B cell (primary cell): ENCODE measurements around the gene LBR. TPM values are rescaled to one million over a fixed set of nuclear protein-coding genes. Genes with fewer than 3 reads are reported as not detected.
A peak's percentile ranks its signal among the peaks of the same experiment; 100 is the strongest.

ENCODE experiments used
- ATAC-seq: fragments of 200-7000 bp; cut with Tn5 transposase; one replicate; pipeline ENCODE4 v1.10.0; 2021; ENCODE audit warnings: low read depth, mild to moderate bottlenecking, moderate number of reproducible peaks, moderate library complexity
- CTCF ChIA-PET: fragments of 350-600 bp; sonication (Branson Sonifier 250); formaldehyde crosslinking; loops from one replicate; lab custom pipeline; 2021; ENCODE audit warnings: antibody characterized with exemption, inconsistent platforms; lab: Charles Lee
- POLR2A ChIA-PET: fragments of 350-600 bp; sonication (Branson Sonifier 250); formaldehyde crosslinking; loops from one replicate; lab custom pipeline; 2021; ENCODE audit warnings: antibody characterized with exemption; lab: Charles Lee
- DNase-seq: peaks from one replicate; pipeline ENCODE4 v3.0.0; 2013
- H2AFZ ChIP-seq: 2 replicates; pipeline ENCODE4 v1.6.1; 2012; ENCODE audit warnings: mild to moderate bottlenecking, low read depth, low read length; ENCODE audit not compliant: insufficient read depth, poor library complexity, severe bottlenecking
- H3K27ac ChIP-seq, 2 donors: 1 replicate in 1 of 2; 2 replicates in 1 of 2; pipeline ENCODE4 v1.5.1; 2012 to 2013; ENCODE audit warnings: low read length in 2 of 2, mild to moderate bottlenecking in 2 of 2, moderate library complexity in 1 of 2
- H3K27me3 ChIP-seq, 4 experiments: fragments of 200-600 bp in 1 of 4; sonication (generic) in 1 of 4; replicated peaks in 1 of 4; 1 replicate in 2 of 4; 2 replicates in 2 of 4; pipeline versions ENCODE4 v1.6.1 to v1.7.0; 2013 to 2016; ENCODE audit warnings: low read length in 3 of 4, mild to moderate bottlenecking in 2 of 4, mixed read lengths in 1 of 4, moderate library complexity in 1 of 4; ENCODE audit not compliant: insufficient read depth in 4 of 4, control insufficient read depth in 3 of 4; ENCODE audit errors: control extremely low read depth in 1 of 4
- H3K36me3 ChIP-seq, 2 experiments: replicated peaks in 1 of 2; 1 replicate in 1 of 2; 2 replicates in 1 of 2; pipeline versions ENCODE4 v1.6.1 to v1.7.1; 2013; ENCODE audit warnings: low read length in 1 of 2; ENCODE audit not compliant: insufficient read depth in 2 of 2, control insufficient read depth in 1 of 2; ENCODE audit errors: control extremely low read depth in 1 of 2, extremely low read depth in 1 of 2
- H3K4me1 ChIP-seq, 2 donors: fragments of 200-600 bp in 1 of 2; sonication (generic) in 1 of 2; 1 replicate in 1 of 2; 2 replicates in 1 of 2; pipeline versions ENCODE4 v1.5.1 to v1.6.1; 2013 to 2017; ENCODE audit warnings: low read length in 2 of 2; ENCODE audit not compliant: control insufficient read depth in 2 of 2, insufficient read depth in 2 of 2
- H3K4me2 ChIP-seq: replicated peaks from 2 replicates; pipeline ENCODE3; 2012; ENCODE audit warnings: mild to moderate bottlenecking, low read depth, low read length; ENCODE audit not compliant: poor library complexity, severe bottlenecking
- H3K4me3 ChIP-seq, 5 experiments: fragments of 200-600 bp in 1 of 5; sonication (generic) in 1 of 5; 1 replicate in 3 of 5; 2 replicates in 2 of 5; pipeline versions ENCODE4 v1.5.1 to v1.7.0; 2011 to 2016; ENCODE audit warnings: low read length in 4 of 5, mild to moderate bottlenecking in 4 of 5, low read depth in 2 of 5, control low read depth in 1 of 5, moderate library complexity in 1 of 5; ENCODE audit not compliant: insufficient read depth in 1 of 5; ENCODE audit errors: control extremely low read depth in 1 of 5, extremely low read depth in 1 of 5
- H3K79me2 ChIP-seq: fragments of 200-600 bp; sonication (generic); one replicate; pipeline ENCODE4 v1.6.0; 2016; ENCODE audit warnings: low read length; ENCODE audit not compliant: control insufficient read depth, insufficient read depth
- H3K9ac ChIP-seq: fragments of 200-600 bp; sonication (generic); 2 replicates; pipeline ENCODE4 v1.6.1; 2017; ENCODE audit warnings: mild to moderate bottlenecking, low read length, moderate library complexity
- H3K9me3 ChIP-seq, 3 donors: one replicate each; pipeline versions ENCODE4 v1.6.1 to v1.7.1; 2013; ENCODE audit warnings: low read length in 2 of 3; ENCODE audit not compliant: control insufficient read depth in 2 of 3, insufficient read depth in 1 of 3; ENCODE audit errors: control extremely low read depth in 1 of 3
- H4K20me1 ChIP-seq: 2 replicates; pipeline ENCODE4 v1.6.0; 2012; ENCODE audit warnings: mild to moderate bottlenecking, low read length; ENCODE audit not compliant: insufficient read depth, control insufficient read depth, poor library complexity, severe bottlenecking
- H3K27ac Mint-ChIP-seq: one replicate; pipeline ENCODE4 v1.8.0; 2021; ENCODE audit warnings: mixed read lengths
- H3K27me3 Mint-ChIP-seq: one replicate; pipeline ENCODE4 v1.8.0; 2021; ENCODE audit warnings: mixed read lengths
- H3K4me1 Mint-ChIP-seq: one replicate; pipeline ENCODE4 v1.8.0; 2021; ENCODE audit warnings: mixed read lengths
- H3K4me3 Mint-ChIP-seq: one replicate; pipeline ENCODE4 v1.8.0; 2021; ENCODE audit warnings: mixed read lengths
- H3K9me3 Mint-ChIP-seq: one replicate; pipeline ENCODE4 v1.8.0; 2022; ENCODE audit warnings: mixed read lengths; ENCODE audit not compliant: insufficient read depth
- EZH2 ChIP-seq: IDR thresholded peaks from 2 replicates; pipeline ENCODE4 v1.6.1; 2012; ENCODE audit warnings: borderline replicate concordance, low read depth, mild to moderate bottlenecking, moderate library complexity, low read length; ENCODE audit not compliant: insufficient read depth, poor library complexity, severe bottlenecking
- WGBS: methylation state at CpG from one replicate; pipeline ENCODE4 v1.1.5; 2013; ENCODE audit warnings: missing lambda C conversion rate; ENCODE audit not compliant: insufficient coverage; 5-methylcytosine and 5-hydroxymethylcytosine counted together
- intact Hi-C: fragments of 100-400 bp; cut with micrococcal nuclease; formaldehyde crosslinking; loops from one replicate; pipeline ENCODE4 v1.10.0; 2022
- polyA plus RNA-seq: library from polyadenylated mRNA; depleted of rRNA; stranded (reverse); fragments of >200 nt; gene quantifications from 2 replicates; pipeline ENCODE4 v1.2.3, GENCODE V29; 2012
- total RNA-seq, 2 donors: library from RNA; stranded (reverse); fragments of 120-200 nt in 1 of 2; gene quantifications; 1 replicate in 1 of 2; 2 replicates in 1 of 2; pipeline versions ENCODE4 v1.2.3 to v1.2.4, GENCODE V29; 2013 to 2022
- TF ChIP-seq, protein P1 (sequence below): fragments of 200-600 bp; IDR thresholded peaks from one replicate; pipeline ENCODE4 v1.8.0; 2022; ENCODE audit warnings: antibody characterized with exemption, mild to moderate bottlenecking

LBR gene
- total and polyA plus RNA-seq, 2 donors (not counting 1 experiment from before 2014, with no cell fraction given), result 19.3 to 167 TPM

DNA sequence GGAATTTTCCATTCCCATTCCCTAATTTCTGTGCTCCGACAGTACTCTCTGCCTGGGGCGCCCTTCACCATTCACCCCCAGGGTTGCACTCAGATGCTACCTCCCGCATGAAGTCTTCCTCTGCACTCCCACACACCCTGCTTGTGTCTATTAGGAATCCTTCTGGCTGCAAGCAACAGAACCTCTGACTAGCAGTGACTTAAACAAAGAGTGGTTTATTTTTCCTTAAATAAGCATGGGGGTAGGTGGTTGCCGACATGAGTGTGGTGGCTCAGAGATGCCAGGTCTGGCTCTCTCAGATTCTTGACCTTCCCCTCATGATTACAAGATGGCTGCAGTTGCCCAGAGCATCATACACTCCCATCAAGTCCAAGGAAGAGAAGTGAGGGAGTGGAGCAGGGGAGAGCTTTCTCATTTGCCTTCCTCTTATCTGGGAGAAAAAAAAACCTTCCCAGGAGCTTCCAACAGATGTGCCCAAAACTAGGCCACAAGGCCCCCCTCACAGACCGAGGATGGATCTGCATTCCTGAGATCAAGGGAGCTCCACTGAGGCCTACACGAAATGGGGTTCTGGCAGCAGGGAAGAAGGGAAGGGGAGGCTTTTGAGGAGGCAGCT, 49.6 kb upstream of the LBR start:
- Histone ChIP-seq H3K27me3 (no peaks in the 10 kb centered on the region), H3K4me2 (peak overlapping the region; percentile 41), H3K4me1 (peaks cover 48 to 64% of the 10 kb centered on the region in 2 donors), H2AFZ (peak overlapping the region; percentile 54), H3K4me3 (no peak overlapping the region), H3K27ac (no peak overlapping the region), H3K9me3 (peaks cover 0 to 5% (median 0%) of the 10 kb centered on the region in 3 donors), H4K20me1 (no peaks in the 10 kb centered on the region), H3K9ac (no peak overlapping the region), H3K79me2 (no peaks in the 10 kb centered on the region), H3K36me3 (no peaks in the 10 kb centered on the region)
- TF ChIP-seq, protein P1, sequence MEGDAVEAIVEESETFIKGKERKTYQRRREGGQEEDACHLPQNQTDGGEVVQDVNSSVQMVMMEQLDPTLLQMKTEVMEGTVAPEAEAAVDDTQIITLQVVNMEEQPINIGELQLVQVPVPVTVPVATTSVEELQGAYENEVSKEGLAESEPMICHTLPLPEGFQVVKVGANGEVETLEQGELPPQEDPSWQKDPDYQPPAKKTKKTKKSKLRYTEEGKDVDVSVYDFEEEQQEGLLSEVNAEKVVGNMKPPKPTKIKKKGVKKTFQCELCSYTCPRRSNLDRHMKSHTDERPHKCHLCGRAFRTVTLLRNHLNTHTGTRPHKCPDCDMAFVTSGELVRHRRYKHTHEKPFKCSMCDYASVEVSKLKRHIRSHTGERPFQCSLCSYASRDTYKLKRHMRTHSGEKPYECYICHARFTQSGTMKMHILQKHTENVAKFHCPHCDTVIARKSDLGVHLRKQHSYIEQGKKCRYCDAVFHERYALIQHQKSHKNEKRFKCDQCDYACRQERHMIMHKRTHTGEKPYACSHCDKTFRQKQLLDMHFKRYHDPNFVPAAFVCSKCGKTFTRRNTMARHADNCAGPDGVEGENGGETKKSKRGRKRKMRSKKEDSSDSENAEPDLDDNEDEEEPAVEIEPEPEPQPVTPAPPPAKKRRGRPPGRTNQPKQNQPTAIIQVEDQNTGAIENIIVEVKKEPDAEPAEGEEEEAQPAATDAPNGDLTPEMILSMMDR, result no peak
- TF ChIP-seq EZH2, result no peak
- no peak for DNase-seq
- no peaks in the 10 kb centered on the region for H3K27me3 Mint-ChIP-seq
- 100% methylated on average over 3 of the region's 6 CpGs for WGBS
- intact Hi-C loops, result loop anchor here (5.0 kb wide), 2 partner anchors 180 to 370 kb away; no protein-coding TSS in a partner anchor
- POLR2A ChIA-PET, result interaction anchor here (0.7 kb wide), 1 partner anchor 522 kb away, joined by 3 read pairs; the partner anchor contains the start of gene SDE2
- no peak for ATAC-seq
- peaks cover 59% of the 10 kb centered on the region for H3K4me1 Mint-ChIP-seq
- no peaks in the 10 kb centered on the region for H3K9me3 Mint-ChIP-seq
- H3K4me3 Mint-ChIP-seq, result peak overlapping the region; percentile 48
- peak overlapping the region; percentile 54 for H3K27ac Mint-ChIP-seq
- CTCF ChIA-PET, result interaction anchor here (0.7 to 7.1 kb wide), 11 partner anchors 10 to 510 kb away, joined by 3 to 86 read pairs (median 8); partner anchors contain the start of gene LBR

DNA sequence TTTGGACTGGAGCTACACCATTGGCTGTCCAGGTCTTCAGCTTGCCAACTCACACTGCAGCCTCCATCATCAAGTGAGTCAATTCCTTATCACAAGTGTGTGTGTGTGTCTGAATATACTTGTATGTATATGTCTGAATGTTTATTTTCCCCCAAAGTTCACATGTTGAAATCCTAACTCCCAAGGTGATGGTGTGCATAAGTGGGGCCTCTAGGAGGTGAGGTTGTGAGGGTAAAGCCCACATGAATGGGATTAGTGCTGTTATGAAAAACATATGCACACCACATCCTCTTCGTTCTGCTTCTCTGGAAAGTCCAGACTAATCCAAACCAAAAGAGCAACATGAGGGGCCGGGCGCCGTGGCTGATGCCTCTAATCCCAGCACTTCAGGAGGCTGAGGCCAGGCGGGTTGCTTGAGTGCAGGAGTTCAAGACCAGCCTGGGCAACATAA, 48.7 kb upstream of the LBR start:
- POLR2A ChIA-PET, result interaction anchor here (0.7 kb wide), 1 partner anchor 523 kb away, joined by 3 read pairs; the partner anchor contains the start of gene SDE2
- no peak overlapping the region for H3K4me3 Mint-ChIP-seq

More for the DNA sequence above, 48.7 kb upstream of the LBR start:
- Histone ChIP-seq H3K27ac (no peak overlapping the region), H3K27me3 (no peaks in the 10 kb centered on the region), H2AFZ (no peak overlapping the region), H3K79me2 (no peaks in the 10 kb centered on the region), H3K9me3 (peaks cover 0 to 5% (median 0%) of the 10 kb centered on the region in 3 donors), H3K4me2 (no peak overlapping the region), H3K9ac (no peak overlapping the region), H4K20me1 (no peaks in the 10 kb centered on the region), H3K4me3 (no peak overlapping the region), H3K4me1 (peaks cover 45 to 57% of the 10 kb centered on the region in 2 donors), H3K36me3 (no peaks in the 10 kb centered on the region)
- no peak for ATAC-seq
- H3K4me1 Mint-ChIP-seq, result peaks cover 52% of the 10 kb centered on the region
- H3K9me3 Mint-ChIP-seq, result no peaks in the 10 kb centered on the region
- no peak for TF ChIP-seq EZH2
- TF ChIP-seq, protein P1, result no peak
- WGBS, result 73% methylated on average over 5 of the region's 5 CpGs
- CTCF ChIA-PET, result interaction anchor here (0.7 to 7.1 kb wide), 11 partner anchors 9 to 514 kb away, joined by 3 to 86 read pairs (median 6); partner anchors contain the start of gene ENAH
- DNase-seq, result no peak
- H3K27ac Mint-ChIP-seq, result peak overlapping the region; percentile 8
- intact Hi-C loops, result loop anchor here (5.0 kb wide), 2 partner anchors 181 to 371 kb away; no protein-coding TSS in a partner anchor
- no peaks in the 10 kb centered on the region for H3K27me3 Mint-ChIP-seq
